ENCODE results near the gene FBRSL1. TPM values are rescaled to one million over a fixed set of nuclear protein-coding genes. Genes with fewer than 3 reads are reported as not detected.

FBRSL1 gene
- total RNA-seq, 2 experiments from 2014 or later, result 36.7 to 47.0 TPM

DNA sequence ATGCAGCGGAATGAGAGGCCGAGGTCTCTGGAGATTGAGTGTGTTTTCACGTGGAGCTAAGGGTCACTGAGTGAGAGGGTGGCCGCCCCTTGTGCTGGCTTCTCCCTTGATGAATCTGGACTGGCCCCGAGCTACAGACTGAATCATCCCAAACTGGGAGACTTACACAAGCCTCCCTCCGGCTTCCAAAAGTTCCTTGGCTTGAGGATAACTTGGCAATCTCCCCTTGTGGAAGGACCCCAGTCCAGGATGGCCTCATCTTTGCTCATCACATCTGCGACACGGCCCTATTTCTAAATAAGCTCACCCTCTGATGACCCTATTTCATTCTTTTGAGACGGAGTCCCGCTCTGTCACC lies 41.5 kb upstream of the FBRSL1 start:
- H3K27me3 Mint-ChIP-seq, result peaks cover 4% of the 10 kb centered on the region
- H3K9me3 Mint-ChIP-seq, result no peaks in the 10 kb centered on the region
- peaks cover 2% of the 10 kb centered on the region for H3K36me3 Mint-ChIP-seq (ENCODE audit: low read depth)
- H3K27ac Mint-ChIP-seq, result peak overlapping the region; percentile 31
- no peak overlapping the region for H3K4me3 Mint-ChIP-seq
- ChIA-PET POLR2A (interaction anchor here (1.0 to 1.3 kb wide), 2 partner anchors 40 to 41 kb away, joined by 3 to 7 read pairs; no protein-coding TSS in a partner anchor), CTCF (interaction anchor here (2.0 kb wide), 1 partner anchor 75 kb away, joined by 5 read pairs; no protein-coding TSS in a partner anchor)
- H3K4me1 Mint-ChIP-seq, result peaks cover 41% of the 10 kb centered on the region
- no peak for DNase-seq

DNA sequence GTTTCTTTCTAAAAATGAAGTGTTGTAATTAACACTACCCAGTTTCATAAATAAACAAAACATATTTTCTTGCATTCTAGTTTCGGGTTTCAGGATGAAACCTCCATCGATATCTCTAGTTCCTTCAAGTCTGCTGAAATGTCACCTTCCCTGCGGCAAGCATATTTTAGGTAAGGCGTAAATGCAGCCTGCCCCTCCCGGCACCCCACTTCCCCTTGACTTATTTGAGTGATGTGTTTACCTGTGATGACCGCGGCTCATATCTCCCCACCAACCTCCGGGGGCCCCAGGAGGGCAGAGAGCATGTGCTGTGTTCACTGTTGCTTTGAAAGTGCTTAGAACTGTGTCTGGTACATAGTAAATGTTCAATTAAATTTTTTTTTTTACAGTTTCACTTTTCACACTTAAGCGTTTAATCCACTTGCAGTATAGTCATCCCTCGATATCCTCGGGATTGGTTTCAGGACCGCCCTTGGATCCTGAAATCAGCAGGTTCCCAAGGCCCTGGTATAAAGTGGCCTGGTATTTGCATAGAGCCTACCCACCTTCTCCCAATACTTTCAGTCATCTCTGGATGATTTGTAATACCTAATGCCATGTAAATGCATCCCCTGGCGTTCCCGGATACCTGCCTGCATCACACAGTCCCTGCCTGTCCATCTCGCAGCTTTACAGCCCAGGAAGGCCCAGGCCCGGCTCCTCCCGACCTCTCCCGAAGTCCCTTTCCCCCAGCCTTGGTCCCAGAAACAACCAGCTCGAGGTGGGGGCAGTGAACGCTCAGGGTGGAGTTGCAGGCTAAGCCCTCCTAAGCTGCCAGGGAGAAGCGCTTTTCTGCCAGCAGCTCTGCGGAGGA lies 40.2 kb upstream of the FBRSL1 start:
- H3K27ac Mint-ChIP-seq, result peak overlapping the region; percentile 48
- no peak overlapping the region for H3K4me3 Mint-ChIP-seq
- DNase-seq, result peak; percentile 43
- ChIA-PET POLR2A (interaction anchor here (1.3 to 1.5 kb wide), 4 partner anchors 13 to 39 kb away, joined by 3 to 5 read pairs (median 4); no protein-coding TSS in a partner anchor), CTCF (interaction anchor here (0.7 to 1.0 kb wide), 2 partner anchors 13 to 21 kb away, joined by 3 to 4 read pairs; no protein-coding TSS in a partner anchor)
- H3K4me1 Mint-ChIP-seq, result peaks cover 30% of the 10 kb centered on the region
- peaks cover 1% of the 10 kb centered on the region for H3K36me3 Mint-ChIP-seq (ENCODE audit: low read depth)
- peaks cover 4% of the 10 kb centered on the region for H3K27me3 Mint-ChIP-seq
- no peaks in the 10 kb centered on the region for H3K9me3 Mint-ChIP-seq

DNA sequence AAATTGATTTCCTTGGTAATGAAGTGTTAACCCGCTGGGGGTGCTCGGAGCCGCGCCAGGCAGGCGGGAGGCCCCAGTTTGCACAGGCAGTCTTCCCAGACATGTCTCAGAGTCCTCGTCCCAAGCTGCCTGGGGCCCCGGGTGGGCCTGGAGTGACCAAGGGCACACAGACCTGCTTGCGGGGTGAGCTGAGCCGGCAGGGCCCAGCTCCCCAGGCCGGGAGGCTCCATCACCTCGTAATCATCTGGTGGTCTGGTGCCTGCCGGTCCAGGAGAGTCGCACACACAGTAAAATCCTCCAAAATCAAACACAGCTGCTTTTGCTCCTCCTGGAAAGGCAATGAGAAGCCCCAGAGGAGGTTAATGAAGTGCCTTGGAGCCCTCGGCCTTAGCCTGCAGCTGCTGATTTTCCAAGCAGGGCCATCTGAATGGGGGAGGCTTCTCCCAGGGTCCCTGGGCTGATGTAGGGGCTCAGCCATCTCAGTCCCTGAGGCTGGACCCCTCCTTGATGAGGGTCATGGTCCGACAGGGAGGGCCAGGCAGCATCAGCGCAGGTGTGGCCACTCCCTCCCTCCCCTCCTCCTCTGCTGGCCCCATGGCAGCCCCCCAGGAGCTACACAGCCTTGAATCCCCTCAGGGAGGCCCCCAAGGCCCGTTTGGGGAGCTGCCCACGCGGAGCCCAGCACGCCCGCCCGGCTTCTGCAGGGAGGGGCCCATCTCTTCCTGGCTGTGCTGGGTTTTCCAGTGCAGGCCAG lies 39.4 kb upstream of the FBRSL1 start:
- Mint-ChIP-seq H3K9me3 (peaks cover 6% of the 10 kb centered on the region), H3K27ac (no peak overlapping the region), H3K27me3 (peaks cover 4% of the 10 kb centered on the region), H3K4me3 (no peak overlapping the region), H3K4me1 (peaks cover 22% of the 10 kb centered on the region), H3K36me3 (ENCODE audit: low read depth) (no peaks in the 10 kb centered on the region)
- ChIA-PET POLR2A (interaction anchor here (0.6 to 1.5 kb wide), 5 partner anchors 12 to 38 kb away, joined by 3 to 5 read pairs (median 4); no protein-coding TSS in a partner anchor), CTCF (interaction anchor here (0.7 kb wide), 1 partner anchor 12 kb away, joined by 3 read pairs; no protein-coding TSS in a partner anchor)
- DNase-seq, result no peak

DNA sequence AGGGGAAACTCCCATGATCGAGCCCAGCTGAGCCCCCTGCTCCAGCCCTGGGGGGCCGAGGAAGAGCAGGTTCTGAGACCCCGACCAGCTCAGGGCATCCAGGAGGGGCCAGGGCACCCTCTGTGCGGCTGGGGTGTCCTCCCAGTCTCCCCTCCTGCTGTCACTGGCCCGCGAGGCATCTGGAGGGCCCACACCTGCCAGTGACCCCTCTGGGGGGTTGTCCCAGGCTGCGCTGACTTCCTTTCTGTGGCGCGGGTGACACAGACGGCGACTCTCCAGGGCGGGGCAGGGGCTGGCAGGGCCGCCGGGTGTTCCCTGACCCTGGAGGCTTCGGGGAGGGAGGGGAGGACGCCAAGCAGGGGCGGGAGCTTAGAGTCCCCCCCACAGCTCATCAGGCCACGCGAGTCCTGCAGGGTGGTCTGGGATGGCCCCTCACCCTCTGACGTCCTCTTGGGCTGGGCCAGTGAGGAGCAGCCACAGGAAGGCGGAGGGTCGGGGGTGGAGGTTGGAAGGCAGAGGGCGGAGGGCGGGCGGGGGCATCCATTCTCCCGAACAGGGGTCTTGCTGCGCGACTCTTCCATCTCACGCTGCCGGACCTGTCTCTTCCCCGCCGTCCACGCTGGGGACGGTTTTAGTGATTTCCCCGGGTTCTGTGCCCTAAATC lies 38.6 kb upstream of the FBRSL1 start:
- Mint-ChIP-seq H3K9me3 (peaks cover 10% of the 10 kb centered on the region), H3K4me1 (peaks cover 18% of the 10 kb centered on the region), H3K27ac (no peak overlapping the region), H3K4me3 (no peak overlapping the region), H3K36me3 (ENCODE audit: low read depth) (no peaks in the 10 kb centered on the region), H3K27me3 (peaks cover 4% of the 10 kb centered on the region)
- CTCF ChIA-PET, result interaction anchor here (0.7 kb wide), 1 partner anchor 11 kb away, joined by 3 read pairs; no protein-coding TSS in a partner anchor
- POLR2A ChIA-PET, result interaction anchor here (0.6 to 1.5 kb wide), 3 partner anchors 12 to 36 kb away, joined by 3 to 4 read pairs (median 4); no protein-coding TSS in a partner anchor
- no peak for DNase-seq

DNA sequence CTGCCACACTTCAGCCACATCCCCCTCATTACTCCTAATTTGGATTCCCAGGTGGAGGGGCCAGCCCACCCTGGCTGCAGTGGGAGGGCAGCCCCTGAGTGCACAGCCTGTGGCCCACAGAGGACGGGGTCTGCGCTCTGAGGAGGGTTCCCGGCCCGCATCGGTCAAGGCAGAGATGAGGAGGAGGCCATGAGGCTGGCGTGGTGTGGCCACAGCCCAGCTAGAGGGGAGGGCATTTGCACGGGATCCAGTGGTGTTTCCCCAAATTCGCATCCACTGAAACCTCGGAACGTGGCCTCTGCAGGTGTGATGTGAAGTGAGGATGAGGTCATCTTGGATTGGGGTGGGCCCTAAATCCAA lies 38.1 kb upstream of the FBRSL1 start:
- H3K4me3 Mint-ChIP-seq, result no peak overlapping the region
- ChIA-PET POLR2A (no interaction called here), CTCF (no interaction called here)
- peaks cover 10% of the 10 kb centered on the region for H3K9me3 Mint-ChIP-seq
- peaks cover 16% of the 10 kb centered on the region for H3K4me1 Mint-ChIP-seq
- H3K27ac Mint-ChIP-seq, result no peak overlapping the region
- H3K27me3 Mint-ChIP-seq, result peaks cover 4% of the 10 kb centered on the region
- no peaks in the 10 kb centered on the region for H3K36me3 Mint-ChIP-seq (ENCODE audit: low read depth)
- DNase-seq, result no peak

DNA sequence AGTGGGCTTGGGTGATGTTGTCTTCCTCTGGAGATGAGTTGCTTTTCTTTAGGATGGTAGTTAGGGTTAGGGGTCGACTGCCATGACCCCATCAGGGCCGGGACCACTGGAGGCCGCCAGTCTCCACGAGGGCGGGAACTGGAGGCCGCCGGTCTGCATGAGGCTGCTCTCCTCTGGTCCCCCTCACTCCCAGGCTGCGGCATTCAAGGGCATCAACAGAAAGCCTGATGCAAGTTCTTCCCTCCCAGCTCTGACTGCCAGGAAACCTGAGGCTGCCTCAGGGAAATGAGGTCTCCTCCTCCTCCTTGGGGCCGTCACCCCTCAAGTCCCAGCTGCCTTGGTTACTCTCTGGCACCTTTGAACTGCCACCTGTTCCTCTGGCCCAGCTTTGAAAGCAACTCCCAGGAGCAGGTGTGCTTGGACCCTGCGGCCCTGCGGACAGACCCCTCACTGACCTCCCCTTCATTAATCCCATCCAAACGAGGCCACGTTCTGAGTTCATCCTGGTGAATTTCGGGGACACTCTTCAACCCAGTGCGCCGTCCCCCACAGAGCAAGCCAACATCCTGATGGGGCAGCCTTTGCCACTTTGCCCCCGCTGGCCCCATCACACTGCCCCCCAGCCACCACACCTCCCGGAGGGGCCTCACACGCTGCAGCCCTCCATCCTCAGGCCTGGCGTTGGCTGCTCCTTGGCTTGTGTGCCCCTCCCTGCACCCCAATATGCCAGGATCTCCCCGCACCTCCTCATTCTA lies 37.2 kb upstream of the FBRSL1 start:
- Mint-ChIP-seq H3K9me3 (peaks cover 10% of the 10 kb centered on the region), H3K27me3 (peaks cover 4% of the 10 kb centered on the region), H3K36me3 (ENCODE audit: low read depth) (no peaks in the 10 kb centered on the region), H3K27ac (no peak overlapping the region), H3K4me1 (peaks cover 16% of the 10 kb centered on the region), H3K4me3 (no peak overlapping the region)
- ChIA-PET CTCF (no interaction called here), POLR2A (no interaction called here)
- no peak for DNase-seq

DNA sequence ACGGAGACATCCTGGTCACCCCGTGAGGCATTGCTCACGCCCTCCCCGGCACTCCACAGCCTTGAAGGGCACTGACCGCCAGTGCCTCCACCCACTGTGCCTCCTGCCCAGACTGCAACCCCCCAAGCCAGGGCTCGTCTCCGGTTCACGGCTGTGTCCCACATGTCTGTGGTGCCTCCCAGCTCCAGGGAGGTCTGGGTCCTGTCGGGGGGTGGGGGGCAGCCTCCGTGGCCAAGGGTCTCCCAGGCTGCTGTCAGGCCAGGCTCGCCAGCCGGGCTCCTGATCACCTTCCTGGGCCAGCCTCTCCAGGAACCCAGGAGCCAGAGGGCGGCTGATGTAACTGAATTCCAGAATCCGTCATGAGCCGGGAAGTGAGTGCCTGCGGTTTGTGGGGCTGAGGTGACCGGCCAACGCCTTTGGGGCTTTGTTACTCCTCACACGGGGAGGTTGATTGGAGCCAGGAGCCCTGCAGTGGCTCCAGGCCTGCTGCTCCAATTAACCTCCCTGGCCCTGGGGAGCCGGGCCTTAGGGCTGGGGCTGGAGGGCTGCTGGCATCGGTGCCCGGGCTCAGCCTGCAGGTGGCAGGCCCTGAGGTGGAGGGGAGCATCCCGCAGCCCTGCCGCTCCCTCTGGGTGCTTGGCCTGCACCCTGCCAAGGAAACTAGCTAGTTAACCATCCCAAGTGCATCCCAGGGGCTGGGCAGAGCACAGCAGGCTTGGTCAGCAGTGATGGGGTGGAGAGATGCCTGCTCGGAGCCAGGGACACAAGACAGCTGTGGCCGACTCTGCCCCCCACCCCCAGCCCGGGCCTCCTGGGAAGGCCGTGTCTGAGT lies 36.4 kb upstream of the FBRSL1 start:
- no peak for DNase-seq
- no peaks in the 10 kb centered on the region for H3K36me3 Mint-ChIP-seq (ENCODE audit: low read depth)
- peaks cover 14% of the 10 kb centered on the region for H3K4me1 Mint-ChIP-seq
- H3K27ac Mint-ChIP-seq, result no peak overlapping the region
- no peak overlapping the region for H3K4me3 Mint-ChIP-seq
- H3K9me3 Mint-ChIP-seq, result peaks cover 10% of the 10 kb centered on the region
- H3K27me3 Mint-ChIP-seq, result peaks cover 4% of the 10 kb centered on the region
- ChIA-PET CTCF (no interaction called here), POLR2A (no interaction called here)

DNA sequence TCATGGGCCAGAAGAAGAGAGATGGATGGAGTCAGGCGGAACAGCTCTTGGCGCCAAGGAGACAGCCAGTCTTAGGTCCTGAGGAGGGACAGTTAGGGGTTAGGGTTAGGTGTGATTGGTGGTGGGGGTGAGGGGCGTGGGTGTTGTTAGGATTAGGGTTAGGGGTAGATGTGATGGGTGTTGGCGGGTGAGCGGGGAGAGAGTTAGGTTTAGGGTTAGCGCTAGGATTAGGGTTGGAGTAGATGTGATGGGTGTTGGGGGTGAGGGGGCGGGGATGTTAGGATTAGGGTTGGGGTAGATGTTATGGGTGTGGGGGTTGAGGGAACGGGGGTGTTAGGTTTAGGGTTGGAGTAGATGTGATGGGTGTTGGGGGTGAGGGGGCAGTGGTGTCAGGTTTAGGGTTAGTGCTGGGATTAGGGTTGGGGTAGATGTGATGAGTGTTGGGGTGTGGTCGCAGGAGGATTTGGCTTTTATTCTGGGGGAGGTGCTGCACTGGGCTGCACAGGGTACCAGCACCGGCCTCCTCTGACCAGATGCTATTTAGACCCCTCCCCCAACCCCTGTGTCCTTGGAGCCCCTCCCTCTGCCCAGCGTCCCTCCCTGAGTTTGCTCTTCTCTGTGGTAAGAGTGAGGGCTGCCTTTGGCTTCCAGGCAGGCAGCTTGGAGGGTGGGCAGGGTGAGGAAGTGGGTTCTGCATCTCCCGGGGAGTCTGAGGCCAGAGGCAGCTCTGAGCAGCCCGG lies 35.6 kb upstream of the FBRSL1 start:
- no peaks in the 10 kb centered on the region for H3K36me3 Mint-ChIP-seq (ENCODE audit: low read depth)
- ChIA-PET POLR2A (no interaction called here), CTCF (no interaction called here)
- no peak for DNase-seq
- H3K9me3 Mint-ChIP-seq, result peaks cover 10% of the 10 kb centered on the region
- H3K27ac Mint-ChIP-seq, result no peak overlapping the region
- H3K4me3 Mint-ChIP-seq, result no peak overlapping the region
- peaks cover 4% of the 10 kb centered on the region for H3K27me3 Mint-ChIP-seq
- peaks cover 13% of the 10 kb centered on the region for H3K4me1 Mint-ChIP-seq

DNA sequence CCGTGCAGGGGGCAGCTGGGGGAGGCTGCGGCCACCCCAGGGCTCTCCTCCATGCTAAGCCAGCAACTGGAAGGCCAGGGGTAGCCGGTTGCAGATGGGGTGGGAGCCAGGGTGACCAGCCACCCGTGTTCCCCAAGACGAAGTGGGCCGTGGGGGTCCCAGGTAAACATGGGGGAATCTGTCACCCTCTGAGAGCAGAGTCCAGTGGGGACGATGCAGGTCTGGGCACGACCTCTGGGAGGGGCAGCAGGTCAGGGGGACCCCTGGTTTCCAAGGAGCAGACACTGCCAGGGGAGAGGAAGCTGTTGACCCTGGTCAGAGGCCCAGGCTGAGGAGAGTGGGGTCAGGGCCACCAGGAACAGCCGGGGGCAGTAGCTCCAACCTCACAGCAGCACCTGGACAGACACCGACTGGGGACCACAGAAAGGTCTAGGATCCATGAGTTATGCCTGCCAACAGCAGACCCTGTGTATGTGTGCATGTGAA lies 35.0 kb upstream of the FBRSL1 start:
- no peak overlapping the region for H3K27ac Mint-ChIP-seq
- H3K36me3 Mint-ChIP-seq (ENCODE audit: low read depth), result no peaks in the 10 kb centered on the region
- H3K4me1 Mint-ChIP-seq, result peaks cover 7% of the 10 kb centered on the region
- peaks cover 4% of the 10 kb centered on the region for H3K27me3 Mint-ChIP-seq
- H3K4me3 Mint-ChIP-seq, result no peak overlapping the region
- H3K9me3 Mint-ChIP-seq, result peaks cover 10% of the 10 kb centered on the region
- DNase-seq, result no peak
- CTCF ChIA-PET, result no interaction called here
- POLR2A ChIA-PET, result no interaction called here

DNA sequence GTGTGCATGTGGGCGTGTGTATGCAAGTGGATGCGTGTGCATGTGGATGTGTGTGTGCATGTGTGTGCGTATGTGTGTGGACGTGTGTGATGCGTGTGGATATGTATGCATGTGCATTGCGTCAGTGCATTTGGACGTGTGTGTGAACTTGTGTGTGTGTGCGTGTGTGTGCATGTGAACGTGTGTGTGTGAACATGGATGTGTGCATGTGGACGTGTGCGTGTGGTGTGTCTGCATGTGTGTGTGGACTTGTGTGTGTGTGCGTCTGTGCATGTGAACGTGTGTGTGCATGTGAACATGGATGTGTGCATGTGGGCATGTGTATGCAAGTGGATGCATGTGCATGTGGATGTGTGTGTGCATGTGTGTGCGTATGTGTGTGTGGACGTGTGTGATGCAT lies 34.4 kb upstream of the FBRSL1 start:
- POLR2A ChIA-PET, result no interaction called here
- no peak overlapping the region for H3K4me3 Mint-ChIP-seq
- CTCF ChIA-PET, result no interaction called here
- no peak for DNase-seq
- peaks cover 10% of the 10 kb centered on the region for H3K9me3 Mint-ChIP-seq
- H3K4me1 Mint-ChIP-seq, result peaks cover 5% of the 10 kb centered on the region
- no peak overlapping the region for H3K27ac Mint-ChIP-seq
- no peaks in the 10 kb centered on the region for H3K36me3 Mint-ChIP-seq (ENCODE audit: low read depth)
- peaks cover 4% of the 10 kb centered on the region for H3K27me3 Mint-ChIP-seq

DNA sequence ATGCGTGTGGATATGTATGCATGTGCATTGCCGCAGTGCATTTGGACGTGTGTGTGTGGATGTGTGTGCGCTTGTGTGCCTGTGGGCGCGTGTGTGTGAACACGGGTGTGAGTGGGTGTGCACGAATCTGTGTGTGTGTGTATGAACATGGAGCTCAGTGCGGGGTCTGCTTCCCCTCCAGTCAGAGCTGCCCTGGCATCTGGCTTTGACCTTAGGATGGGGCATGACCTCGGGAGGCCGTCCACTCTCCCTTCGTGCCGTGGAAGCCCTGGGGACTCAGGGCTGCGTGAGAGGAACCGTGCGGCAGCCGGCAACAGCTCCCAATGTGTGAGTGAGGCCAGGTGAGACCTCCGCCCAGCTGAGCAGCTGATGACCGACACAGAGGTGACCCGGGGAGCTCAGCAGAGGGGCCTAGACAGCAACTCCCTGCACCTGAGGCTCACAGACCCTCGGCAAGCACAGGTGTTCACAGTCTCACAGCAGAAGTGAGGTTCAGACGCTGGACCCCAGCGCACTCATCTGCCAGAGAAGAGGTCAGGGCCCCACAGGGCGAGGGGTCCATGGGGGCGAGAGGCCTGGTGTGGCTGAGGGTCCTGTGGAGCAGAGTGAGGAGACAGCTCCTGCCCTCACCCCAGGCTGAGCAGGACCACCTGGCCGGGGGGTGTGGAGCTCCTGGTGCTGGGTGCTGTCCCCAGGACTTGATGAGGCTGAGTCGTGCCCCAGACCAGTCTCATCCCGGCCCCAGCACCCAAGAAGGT lies 33.6 kb upstream of the FBRSL1 start:
- H3K36me3 Mint-ChIP-seq (ENCODE audit: low read depth), result no peaks in the 10 kb centered on the region
- peaks cover 10% of the 10 kb centered on the region for H3K9me3 Mint-ChIP-seq
- POLR2A ChIA-PET, result no interaction called here
- no peak overlapping the region for H3K4me3 Mint-ChIP-seq
- peaks cover 4% of the 10 kb centered on the region for H3K27me3 Mint-ChIP-seq
- no peak for DNase-seq
- peaks cover 5% of the 10 kb centered on the region for H3K4me1 Mint-ChIP-seq
- H3K27ac Mint-ChIP-seq, result no peak overlapping the region
- CTCF ChIA-PET, result no interaction called here

All from activated CD4-positive, alpha-beta memory T cell treated with anti-CD3 and anti-CD28 coated beads, Interleukin-2, amount 10 ng/mL, durations not matched to agents 7 days and 5 days (primary cell).